ENCODE data around the gene CALML3. TPM values are rescaled to one million over a fixed set of nuclear protein-coding genes. Genes with fewer than 3 reads are reported as not detected.

Gene CALML3
- total and polyA plus RNA-seq, 12 donors, result 0.04 TPM; not detected in 11

GRCh38 chr10:5565671-5566581 lies 41.2 kb downstream of the CALML3 start:
- DNase-seq (no peak), ATAC-seq (no peak)
- Histone ChIP-seq H3K9me3 (no peaks in the 10 kb centered on the region), H3K4me3 (no peak overlapping the region), H3K27ac (no peak overlapping the region), H3K4me1 (peaks cover 0 to 6% (median 0%) of the 10 kb centered on the region in 9 donors), H3K36me3 (no peaks in the 10 kb centered on the region), H3K27me3 (no peaks in the 10 kb centered on the region)
- WGBS, 2 donors, result 87 to 91% methylated on average over 23 of the region's 23 CpGs
- intact Hi-C loops (cut with DNase I), result no loop called here
- TF ChIP-seq, protein P1, sequence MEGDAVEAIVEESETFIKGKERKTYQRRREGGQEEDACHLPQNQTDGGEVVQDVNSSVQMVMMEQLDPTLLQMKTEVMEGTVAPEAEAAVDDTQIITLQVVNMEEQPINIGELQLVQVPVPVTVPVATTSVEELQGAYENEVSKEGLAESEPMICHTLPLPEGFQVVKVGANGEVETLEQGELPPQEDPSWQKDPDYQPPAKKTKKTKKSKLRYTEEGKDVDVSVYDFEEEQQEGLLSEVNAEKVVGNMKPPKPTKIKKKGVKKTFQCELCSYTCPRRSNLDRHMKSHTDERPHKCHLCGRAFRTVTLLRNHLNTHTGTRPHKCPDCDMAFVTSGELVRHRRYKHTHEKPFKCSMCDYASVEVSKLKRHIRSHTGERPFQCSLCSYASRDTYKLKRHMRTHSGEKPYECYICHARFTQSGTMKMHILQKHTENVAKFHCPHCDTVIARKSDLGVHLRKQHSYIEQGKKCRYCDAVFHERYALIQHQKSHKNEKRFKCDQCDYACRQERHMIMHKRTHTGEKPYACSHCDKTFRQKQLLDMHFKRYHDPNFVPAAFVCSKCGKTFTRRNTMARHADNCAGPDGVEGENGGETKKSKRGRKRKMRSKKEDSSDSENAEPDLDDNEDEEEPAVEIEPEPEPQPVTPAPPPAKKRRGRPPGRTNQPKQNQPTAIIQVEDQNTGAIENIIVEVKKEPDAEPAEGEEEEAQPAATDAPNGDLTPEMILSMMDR (IDR thresholded peaks at IDR 0.05), result no peak

DNA sequence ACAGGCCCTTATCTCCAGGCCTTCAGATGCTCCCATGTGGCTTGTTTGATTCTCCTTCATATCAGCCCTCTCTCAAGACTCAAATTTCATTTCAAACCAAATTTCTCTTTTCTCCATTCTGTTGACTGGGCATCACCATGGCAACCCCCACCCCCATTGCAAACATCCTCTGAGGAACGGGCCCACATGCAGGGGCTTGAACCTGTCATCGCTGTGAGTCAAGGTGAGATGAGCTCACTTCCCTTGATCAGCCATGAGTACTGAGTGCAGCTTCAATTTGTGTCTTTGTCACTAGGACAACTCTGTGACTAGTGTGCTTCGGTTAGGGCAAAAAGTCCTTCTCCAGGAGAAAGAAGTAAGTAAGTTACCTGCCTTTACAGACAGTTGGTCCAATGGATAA lies 41.9 kb downstream of the CALML3 start:
- DNase-seq, result no peak
- ATAC-seq, result no peak
- intact Hi-C loops (cut with DNase I), result no loop called here

DNA sequence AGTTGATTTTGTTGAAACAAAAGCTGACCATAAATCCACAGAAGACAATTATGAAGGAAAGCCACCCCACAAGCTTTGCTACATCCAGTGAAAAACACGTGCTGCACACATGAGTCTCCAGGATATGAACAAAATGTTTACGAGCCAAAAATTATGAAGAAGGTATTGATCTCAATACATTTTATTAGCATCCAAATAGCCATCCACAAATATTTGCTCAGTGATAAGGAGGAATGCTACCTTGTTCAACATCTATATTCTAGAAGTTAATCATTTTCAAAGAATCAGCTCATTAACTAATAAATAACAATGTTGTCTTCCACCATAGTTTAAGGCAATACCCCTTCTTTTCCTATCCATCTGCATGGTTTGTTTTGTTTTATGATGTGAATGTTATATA lies 42.7 kb downstream of the CALML3 start:
- H3K9me3 ChIP-seq, result no peaks in the 10 kb centered on the region
- ATAC-seq (no peak), DNase-seq (no peak)
- no peaks in the 10 kb centered on the region for H3K27me3 ChIP-seq
- no peak overlapping the region for H3K4me3 ChIP-seq
- no peaks in the 10 kb centered on the region for H3K36me3 ChIP-seq
- intact Hi-C loops (cut with DNase I), result no loop called here
- WGBS, 2 donors, result 95 to 97% methylated on average over 2 of the region's 2 CpGs
- no peak overlapping the region for H3K27ac ChIP-seq
- TF ChIP-seq, protein P1 (IDR thresholded peaks at IDR 0.05), result no peak
- peaks cover 0 to 12% (median 0%) of the 10 kb centered on the region in 9 donors for H3K4me1 ChIP-seq

More for the DNA sequence above, 41.9 kb downstream of the CALML3 start:
- peaks cover 0 to 11% (median 0%) of the 10 kb centered on the region in 9 donors for H3K4me1 ChIP-seq
- TF ChIP-seq, protein P1 (IDR thresholded peaks at IDR 0.05), result no peak
- 81 to 85% methylated on average over 3 of the region's 3 CpGs for WGBS, 2 donors
- no peak overlapping the region for H3K27ac ChIP-seq
- H3K4me3 ChIP-seq, result no peak overlapping the region
- H3K9me3 ChIP-seq, result no peaks in the 10 kb centered on the region
- no peaks in the 10 kb centered on the region for H3K27me3 ChIP-seq
- H3K36me3 ChIP-seq, result no peaks in the 10 kb centered on the region

DNA sequence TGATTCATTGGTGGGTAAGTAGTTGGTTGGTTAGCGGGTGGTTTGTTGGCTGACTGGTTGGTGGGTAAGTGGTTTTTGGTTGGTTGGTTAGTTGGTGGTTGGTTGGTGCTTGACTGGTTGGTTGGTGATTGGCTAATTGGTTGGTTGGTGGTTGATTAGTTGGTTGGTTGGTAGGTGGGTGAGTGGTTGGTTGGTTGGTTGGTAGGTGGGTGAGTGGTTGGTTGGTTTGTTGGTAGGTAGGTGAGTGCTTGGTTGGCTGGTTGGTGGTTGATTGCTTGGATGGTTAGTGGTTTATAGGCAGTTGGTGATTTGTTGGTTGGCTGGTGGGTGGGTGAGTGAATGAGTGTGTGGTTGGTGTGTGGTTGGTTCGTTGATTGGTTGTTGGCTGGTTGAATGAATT lies 44.2 kb downstream of the CALML3 start:
- WGBS, 2 donors, result 95 to 98% methylated on average over 2 of the region's 2 CpGs
- Histone ChIP-seq H3K9me3 (no peaks in the 10 kb centered on the region), H3K4me1 (peaks cover 0 to 11% (median 0%) of the 10 kb centered on the region in 9 donors), H3K4me3 (no peak overlapping the region), H3K27me3 (no peaks in the 10 kb centered on the region), H3K36me3 (no peaks in the 10 kb centered on the region), H3K27ac (no peak overlapping the region)
- intact Hi-C loops (cut with DNase I), result no loop called here
- ATAC-seq, result no peak
- no peak for DNase-seq
- TF ChIP-seq, protein P1 (IDR thresholded peaks at IDR 0.05), result no peak

Measured in heart right ventricle (tissue), 16 donors.